Tibial nerve (tissue), 4 donors: ENCODE measurements around the gene PBRM1.

ENCODE experiments used
- EP300 ChIP-seq, 2 donors: sonication (generic); formaldehyde crosslinking; IDR thresholded peaks; one replicate each; pipeline ENCODE4 v1.6.1; 2017; ENCODE audit warnings: antibody characterized with exemption in 2 of 2, mild to moderate bottlenecking in 1 of 2
- POLR2A ChIP-seq, 2 donors: fragments of 450-650 bp; IDR thresholded peaks; one replicate each; pipeline ENCODE4 v1.6.1; 2017; ENCODE audit warnings: antibody characterized with exemption in 2 of 2, mild to moderate bottlenecking in 2 of 2, moderate library complexity in 2 of 2
- TF ChIP-seq, protein P1 (sequence below), 5 experiments: fragments of 200-600 bp in 3 of 5; fragments of 450-650 bp in 2 of 5; sonication (generic) in 3 of 5; IDR thresholded peaks; one replicate each; pipeline ENCODE4 v1.5.1; 2016 to 2019; ENCODE audit warnings: antibody characterized with exemption in 5 of 5, mild to moderate bottlenecking in 3 of 5, moderate library complexity in 2 of 5

DNA sequence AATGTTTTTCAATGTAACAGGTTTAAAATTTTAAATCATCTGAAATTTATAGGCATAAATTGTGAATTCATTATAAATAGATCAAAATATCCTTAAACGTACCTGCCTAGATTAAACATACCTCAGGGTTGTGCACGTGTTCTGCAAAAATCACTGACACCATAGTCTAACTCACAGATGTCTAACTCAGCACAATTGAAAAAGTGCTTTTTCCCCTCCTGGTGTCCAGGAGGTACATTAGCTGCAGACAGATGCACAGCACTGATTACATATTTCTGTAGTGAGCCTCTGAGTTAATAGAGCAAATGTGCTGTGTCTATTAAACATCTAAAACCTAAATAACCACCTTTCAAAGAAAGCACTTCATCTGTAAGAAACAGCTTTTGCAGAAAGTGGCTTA, 138.6 kb downstream of the PBRM1 start:
- TF ChIP-seq, protein P1, sequence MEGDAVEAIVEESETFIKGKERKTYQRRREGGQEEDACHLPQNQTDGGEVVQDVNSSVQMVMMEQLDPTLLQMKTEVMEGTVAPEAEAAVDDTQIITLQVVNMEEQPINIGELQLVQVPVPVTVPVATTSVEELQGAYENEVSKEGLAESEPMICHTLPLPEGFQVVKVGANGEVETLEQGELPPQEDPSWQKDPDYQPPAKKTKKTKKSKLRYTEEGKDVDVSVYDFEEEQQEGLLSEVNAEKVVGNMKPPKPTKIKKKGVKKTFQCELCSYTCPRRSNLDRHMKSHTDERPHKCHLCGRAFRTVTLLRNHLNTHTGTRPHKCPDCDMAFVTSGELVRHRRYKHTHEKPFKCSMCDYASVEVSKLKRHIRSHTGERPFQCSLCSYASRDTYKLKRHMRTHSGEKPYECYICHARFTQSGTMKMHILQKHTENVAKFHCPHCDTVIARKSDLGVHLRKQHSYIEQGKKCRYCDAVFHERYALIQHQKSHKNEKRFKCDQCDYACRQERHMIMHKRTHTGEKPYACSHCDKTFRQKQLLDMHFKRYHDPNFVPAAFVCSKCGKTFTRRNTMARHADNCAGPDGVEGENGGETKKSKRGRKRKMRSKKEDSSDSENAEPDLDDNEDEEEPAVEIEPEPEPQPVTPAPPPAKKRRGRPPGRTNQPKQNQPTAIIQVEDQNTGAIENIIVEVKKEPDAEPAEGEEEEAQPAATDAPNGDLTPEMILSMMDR (IDR thresholded peaks at IDR 0.05) = no peak
- no peak for TF ChIP-seq EP300 (IDR thresholded peaks at IDR 0.05)
- no peak for TF ChIP-seq POLR2A (IDR thresholded peaks at IDR 0.05)
